ENCODE results near the gene FGFBP3.

The FGFBP3 gene

DNA sequence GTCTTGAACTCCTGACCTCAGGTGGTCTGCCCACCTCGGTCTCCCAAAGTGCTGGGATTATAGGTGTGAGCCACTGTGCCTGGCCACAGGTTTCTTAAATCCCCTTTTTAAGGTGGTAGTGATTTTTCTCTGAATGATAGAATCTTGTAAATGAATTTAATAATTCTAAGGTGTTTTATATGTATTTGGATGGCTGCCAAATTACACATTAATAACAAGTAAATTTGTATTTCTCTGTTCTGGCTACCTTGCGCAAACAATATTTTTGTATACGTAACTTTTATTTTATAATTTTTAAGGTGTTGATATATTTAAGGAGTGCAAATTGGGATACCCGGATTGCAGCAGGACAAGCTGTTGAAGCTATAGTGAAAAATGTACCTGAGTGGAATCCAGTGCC lies 30.4 kb upstream of the FGFBP3 start:
- DNase-seq (ENCODE audit: extremely low spot score), result no peak
- ChIA-PET POLR2A (no interaction called here), CTCF (interaction anchor here (1.1 to 1.3 kb wide), 2 partner anchors 10 to 14 kb away, joined by 3 read pairs; no protein-coding TSS in a partner anchor)
- TF ChIP-seq, protein P1, sequence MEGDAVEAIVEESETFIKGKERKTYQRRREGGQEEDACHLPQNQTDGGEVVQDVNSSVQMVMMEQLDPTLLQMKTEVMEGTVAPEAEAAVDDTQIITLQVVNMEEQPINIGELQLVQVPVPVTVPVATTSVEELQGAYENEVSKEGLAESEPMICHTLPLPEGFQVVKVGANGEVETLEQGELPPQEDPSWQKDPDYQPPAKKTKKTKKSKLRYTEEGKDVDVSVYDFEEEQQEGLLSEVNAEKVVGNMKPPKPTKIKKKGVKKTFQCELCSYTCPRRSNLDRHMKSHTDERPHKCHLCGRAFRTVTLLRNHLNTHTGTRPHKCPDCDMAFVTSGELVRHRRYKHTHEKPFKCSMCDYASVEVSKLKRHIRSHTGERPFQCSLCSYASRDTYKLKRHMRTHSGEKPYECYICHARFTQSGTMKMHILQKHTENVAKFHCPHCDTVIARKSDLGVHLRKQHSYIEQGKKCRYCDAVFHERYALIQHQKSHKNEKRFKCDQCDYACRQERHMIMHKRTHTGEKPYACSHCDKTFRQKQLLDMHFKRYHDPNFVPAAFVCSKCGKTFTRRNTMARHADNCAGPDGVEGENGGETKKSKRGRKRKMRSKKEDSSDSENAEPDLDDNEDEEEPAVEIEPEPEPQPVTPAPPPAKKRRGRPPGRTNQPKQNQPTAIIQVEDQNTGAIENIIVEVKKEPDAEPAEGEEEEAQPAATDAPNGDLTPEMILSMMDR (IDR thresholded peaks at IDR 0.05; ENCODE audit: control extremely low read depth, extremely low read depth, low read depth, missing control alignments), result no peak

DNA sequence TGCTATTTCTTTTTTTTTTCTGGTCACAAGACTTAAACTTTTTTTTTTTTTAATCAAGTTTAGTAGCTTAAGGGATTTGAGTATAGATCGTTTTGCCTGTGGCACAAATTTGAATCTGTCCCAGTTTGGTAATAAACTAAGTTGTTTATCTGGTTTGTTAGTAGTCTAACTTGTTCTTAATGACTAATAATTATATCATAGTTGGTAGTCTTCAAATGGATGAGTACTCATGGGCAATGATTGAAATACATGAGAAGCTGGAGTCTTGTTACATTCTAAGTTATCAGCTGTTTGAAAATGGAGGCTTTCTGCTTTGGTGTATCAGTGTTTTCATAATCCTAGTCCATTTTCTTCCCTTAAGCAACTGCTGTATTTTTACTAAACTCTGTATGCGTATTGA lies 26.6 kb upstream of the FGFBP3 start:
- ChIA-PET POLR2A (interaction anchor here (0.6 to 0.7 kb wide), 2 partner anchors 8 to 1030 kb away, joined by 4 to 5 read pairs; no protein-coding TSS in a partner anchor), CTCF (interaction anchor here (1.2 kb wide), 1 partner anchor 9 kb away, joined by 4 read pairs; no protein-coding TSS in a partner anchor)
- TF ChIP-seq, protein P1 (IDR thresholded peaks at IDR 0.05; ENCODE audit: control extremely low read depth, extremely low read depth, low read depth, missing control alignments), result no peak
- no peak for DNase-seq (ENCODE audit: extremely low spot score)

DNA sequence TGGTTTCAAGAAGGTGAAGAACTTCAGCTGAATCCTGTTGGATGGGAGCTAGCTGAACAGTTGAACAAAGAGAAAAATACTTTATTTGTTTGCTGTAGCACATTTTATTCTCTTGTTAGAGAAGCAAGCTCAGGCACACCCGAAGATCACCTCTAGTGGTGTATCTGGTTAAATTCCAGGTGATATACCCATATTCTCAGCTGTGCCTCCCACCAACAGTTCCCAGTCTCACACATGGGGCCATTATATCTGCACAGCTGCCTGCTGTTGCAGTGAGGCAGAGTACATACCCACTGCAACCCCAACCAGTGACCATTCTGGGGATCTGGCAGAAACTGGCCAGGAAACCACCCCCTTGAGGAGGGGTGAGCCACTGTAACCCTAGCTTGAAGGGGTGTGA lies 23.5 kb upstream of the FGFBP3 start:
- ChIA-PET POLR2A (interaction anchor here (0.6 to 2.4 kb wide), 3 partner anchors 9 to 501 kb away, joined by 3 to 8 read pairs (median 3); partner anchors contain the start of gene BTAF1), CTCF (no interaction called here)
- no peak for DNase-seq (ENCODE audit: extremely low spot score)
- TF ChIP-seq, protein P1 (IDR thresholded peaks at IDR 0.05; ENCODE audit: control extremely low read depth, extremely low read depth, low read depth, missing control alignments), result no peak

DNA sequence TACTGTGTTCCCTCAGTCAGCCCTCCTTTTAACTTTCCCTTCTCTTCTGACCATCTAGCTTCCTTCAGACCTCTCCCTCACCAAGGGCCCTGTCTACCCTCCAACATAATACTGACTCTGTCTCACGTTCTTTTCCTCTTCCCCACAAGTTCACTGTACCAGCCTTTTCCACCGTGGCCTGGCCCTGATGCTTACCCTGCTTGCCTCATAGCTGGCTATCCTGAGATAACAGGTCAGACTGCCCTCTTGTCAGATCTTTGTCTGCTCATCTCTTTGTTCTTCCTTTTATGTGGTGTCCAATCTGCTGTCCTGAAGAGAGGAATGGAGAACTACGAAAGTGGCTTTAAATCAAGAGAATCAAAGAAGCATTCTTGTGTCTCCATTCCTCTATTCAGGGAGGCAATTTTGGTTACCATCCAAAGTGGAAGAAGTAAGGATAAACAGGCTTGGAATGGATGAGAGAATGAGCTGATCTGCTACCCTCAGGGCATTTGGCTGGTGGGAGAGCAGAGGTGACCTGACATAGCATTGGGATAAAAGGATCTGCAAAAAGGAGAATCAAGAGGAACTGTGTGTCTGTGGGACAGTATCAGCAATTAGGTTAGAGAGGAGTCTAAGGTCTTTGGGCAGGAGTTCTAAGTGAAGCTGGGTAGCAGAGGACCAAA lies 22.4 kb upstream of the FGFBP3 start:
- CTCF ChIA-PET, result no interaction called here
- POLR2A ChIA-PET, result no interaction called here
- TF ChIP-seq, protein P1 (IDR thresholded peaks at IDR 0.05; ENCODE audit: control extremely low read depth, extremely low read depth, low read depth, missing control alignments), result no peak

DNA sequence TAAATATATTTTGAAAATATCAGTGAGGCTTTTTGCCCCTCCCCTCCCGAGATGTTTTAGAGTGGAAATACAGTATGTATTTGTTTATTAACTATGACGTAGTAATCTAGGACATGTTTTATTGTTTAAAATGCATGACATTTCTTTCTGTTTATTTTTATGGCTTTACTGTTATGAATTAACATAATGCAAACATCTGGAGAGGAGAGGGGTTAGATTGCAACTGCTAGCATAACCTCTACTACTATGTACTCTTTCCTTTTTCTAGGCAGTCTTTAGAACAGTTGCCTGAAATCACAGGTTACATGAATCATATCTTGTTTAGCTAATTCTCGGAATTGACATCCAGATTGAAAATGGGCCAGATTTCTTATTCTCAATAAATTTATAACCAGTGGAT lies 21.7 kb upstream of the FGFBP3 start:
- ChIA-PET CTCF (no interaction called here), POLR2A (no interaction called here)
- DNase-seq (ENCODE audit: extremely low spot score), result no peak
- TF ChIP-seq, protein P1 (IDR thresholded peaks at IDR 0.05; ENCODE audit: control extremely low read depth, extremely low read depth, low read depth, missing control alignments), result no peak

More for the DNA sequence above, 22.4 kb upstream of the FGFBP3 start:
- no peak for DNase-seq (ENCODE audit: extremely low spot score)

DNA sequence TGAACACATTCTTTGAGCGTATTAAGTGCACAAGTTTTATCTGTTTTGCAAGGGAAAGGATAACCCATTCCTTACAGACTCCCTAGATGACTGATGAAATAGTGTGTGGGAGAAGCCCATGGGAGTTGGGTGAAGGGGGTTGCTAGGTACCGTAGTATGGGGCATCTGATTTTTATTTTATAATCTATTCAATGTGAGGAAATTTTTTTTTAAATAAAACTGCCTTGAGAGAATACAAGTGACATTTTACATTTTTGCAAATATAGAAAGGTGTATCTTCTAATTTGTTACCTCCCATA lies 15.7 kb upstream of the FGFBP3 start:
- ChIA-PET POLR2A (no interaction called here), CTCF (interaction anchor here (2.1 kb wide), 1 partner anchor 11 kb away, joined by 5 read pairs; no protein-coding TSS in a partner anchor)
- DNase-seq (ENCODE audit: extremely low spot score), result no peak
- TF ChIP-seq, protein P1 (IDR thresholded peaks at IDR 0.05; ENCODE audit: control extremely low read depth, extremely low read depth, low read depth, missing control alignments), result no peak
